ENCODE data around the gene PLPP1. TPM values are rescaled to one million over a fixed set of nuclear protein-coding genes. Genes with fewer than 3 reads are reported as not detected.

The PLPP1 gene
- polyA plus RNA-seq, 1 of the 3 experiments (the other 2 are of a cell fraction) = 32.8 TPM

GRCh38 chr5:55445791-55446190 lies 89.0 kb downstream of the PLPP1 start:
- DNase-seq = no peak
- Histone ChIP-seq H3F3A (replicated peaks; ENCODE audit: insufficient read depth) (no peaks in the 10 kb centered on the region), H2AFZ (ENCODE audit: low read depth) (no peak overlapping the region), H4K20me1 (ENCODE audit: insufficient read depth) (no peaks in the 10 kb centered on the region), H3K36me3 (replicated peaks in 1 of 2; ENCODE audit: control insufficient read depth in 1 of 2, insufficient read depth in 2 of 2, low read length in 1 of 2) (no peaks in the 10 kb centered on the region), H3K4me3 (ENCODE audit: low read depth in 2 of 2, low read length in 1 of 2) (no peak overlapping the region), H3K27me3 (ENCODE audit: insufficient read depth) (no peaks in the 10 kb centered on the region), H3K4me1 (ENCODE audit: control insufficient read depth in 1 of 2, insufficient read depth in 2 of 2, low read depth in 1 of 2, low read length in 1 of 2) (peaks cover 4 to 5% of the 10 kb centered on the region in 2 experiments; a peak in 3 of 4 replicates), H3K9ac (no peak overlapping the region), H3K79me2 (ENCODE audit: insufficient read depth) (peaks cover 9% of the 10 kb centered on the region; the same call in 1 of the 2 replicates), H3K27ac (ENCODE audit: low read depth in 2 of 2, low read length in 1 of 2) (no peak overlapping the region), H3K4me2 (no peak overlapping the region), H3K9me3 (no peaks in the 10 kb centered on the region), H3K9me2 (no peaks in the 10 kb centered on the region)
- 93% methylated on average over 3 of the region's 3 CpGs for WGBS (ENCODE audit: low lambda C conversion rate)
- CTCF ChIA-PET = no interaction called here
- TF ChIP-seq GATA2 (CRISPR knock-in tag; IDR thresholded peaks at IDR 0.05) = no peak
- TF ChIP-seq TAF1 (IDR thresholded peaks at IDR 0.05; ENCODE audit: borderline replicate concordance, low read depth, low read length) = no peak
- no peak for TF ChIP-seq RXRA (IDR thresholded peaks at IDR 0.05; ENCODE audit: borderline replicate concordance, low read depth)
- no peak for TF ChIP-seq MXI1 (IDR thresholded peaks at IDR 0.05; ENCODE audit: low read depth, low read length)
- TF ChIP-seq JUND (IDR thresholded peaks at IDR 0.05) = no peak
- POLR2A ChIA-PET = interaction anchor here (1.2 kb wide), 1 partner anchor 89 kb away, joined by 3 read pairs; the partner anchor contains the start of gene PLPP1

GRCh38 chr5:55441954-55442353 lies 92.8 kb downstream of the PLPP1 start:
- WGBS (ENCODE audit: low lambda C conversion rate) = 97% methylated on average over 1 of the region's 1 CpG
- Histone ChIP-seq H3K9ac (no peak overlapping the region), H4K20me1 (ENCODE audit: insufficient read depth) (no peaks in the 10 kb centered on the region), H3K4me3 (ENCODE audit: low read depth in 2 of 2, low read length in 1 of 2) (no peak overlapping the region), H3K27me3 (ENCODE audit: insufficient read depth) (no peaks in the 10 kb centered on the region), H3K79me2 (ENCODE audit: insufficient read depth) (no peaks in the 10 kb centered on the region; the same call in 1 of the 2 replicates), H3F3A (replicated peaks; ENCODE audit: insufficient read depth) (peaks cover 24% of the 10 kb centered on the region), H3K36me3 (replicated peaks in 1 of 2; ENCODE audit: control insufficient read depth in 1 of 2, insufficient read depth in 2 of 2, low read length in 1 of 2) (no peaks in the 10 kb centered on the region), H3K9me2 (no peaks in the 10 kb centered on the region), H3K4me1 (ENCODE audit: control insufficient read depth in 1 of 2, insufficient read depth in 2 of 2, low read depth in 1 of 2, low read length in 1 of 2) (peaks cover 31 to 32% of the 10 kb centered on the region in 2 experiments), H2AFZ (ENCODE audit: low read depth) (no peak overlapping the region), H3K9me3 (no peaks in the 10 kb centered on the region), H3K27ac (ENCODE audit: low read depth in 2 of 2, low read length in 1 of 2) (no peak overlapping the region; a peak in 1 of 4 replicates), H3K4me2 (no peak overlapping the region)
- CTCF ChIA-PET = no interaction called here
- DNase-seq = no peak
- POLR2A ChIA-PET = no interaction called here
- no peak for TF ChIP-seq USF1 (IDR thresholded peaks at IDR 0.05; ENCODE audit: borderline replicate concordance, low read depth)
- no peak for TF ChIP-seq TEAD4 (IDR thresholded peaks at IDR 0.05; ENCODE audit: borderline replicate concordance, insufficient read depth)
- TF ChIP-seq GATA2 (CRISPR knock-in tag; IDR thresholded peaks at IDR 0.05) = no peak
- TF ChIP-seq FOXJ3 (CRISPR knock-in tag; IDR thresholded peaks at IDR 0.05) = no peak
- TF ChIP-seq IRF3 (IDR thresholded peaks at IDR 0.05; ENCODE audit: low read depth, low read length) = no peak
- no peak for TF ChIP-seq CHD2 (IDR thresholded peaks at IDR 0.05; ENCODE audit: low read length, partially characterized antibody)
- no peak for TF ChIP-seq ELF1 (IDR thresholded peaks at IDR 0.05)
- no peak for TF ChIP-seq SMC3 (IDR thresholded peaks at IDR 0.05; ENCODE audit: low read depth, low read length)
- no peak for TF ChIP-seq NFIC (IDR thresholded peaks at IDR 0.05; ENCODE audit: borderline replicate concordance)
- no peak for TF ChIP-seq EZH2phosphoT487 (IDR thresholded peaks at IDR 0.05; ENCODE audit: borderline replicate concordance, low read depth)
- no peak for TF ChIP-seq FOSL2 (IDR thresholded peaks at IDR 0.05; ENCODE audit: borderline replicate concordance, low read depth)

Measured in SK-N-SH (cell line).